Measurements from ENCODE around the gene CAPZA1. TPM values are rescaled to one million over a fixed set of nuclear protein-coding genes. Genes with fewer than 3 reads are reported as not detected.

CAPZA1 gene
- total and polyA plus RNA-seq, 7 donors, result 14.8 to 73.3 (median 35.0) TPM

DNA sequence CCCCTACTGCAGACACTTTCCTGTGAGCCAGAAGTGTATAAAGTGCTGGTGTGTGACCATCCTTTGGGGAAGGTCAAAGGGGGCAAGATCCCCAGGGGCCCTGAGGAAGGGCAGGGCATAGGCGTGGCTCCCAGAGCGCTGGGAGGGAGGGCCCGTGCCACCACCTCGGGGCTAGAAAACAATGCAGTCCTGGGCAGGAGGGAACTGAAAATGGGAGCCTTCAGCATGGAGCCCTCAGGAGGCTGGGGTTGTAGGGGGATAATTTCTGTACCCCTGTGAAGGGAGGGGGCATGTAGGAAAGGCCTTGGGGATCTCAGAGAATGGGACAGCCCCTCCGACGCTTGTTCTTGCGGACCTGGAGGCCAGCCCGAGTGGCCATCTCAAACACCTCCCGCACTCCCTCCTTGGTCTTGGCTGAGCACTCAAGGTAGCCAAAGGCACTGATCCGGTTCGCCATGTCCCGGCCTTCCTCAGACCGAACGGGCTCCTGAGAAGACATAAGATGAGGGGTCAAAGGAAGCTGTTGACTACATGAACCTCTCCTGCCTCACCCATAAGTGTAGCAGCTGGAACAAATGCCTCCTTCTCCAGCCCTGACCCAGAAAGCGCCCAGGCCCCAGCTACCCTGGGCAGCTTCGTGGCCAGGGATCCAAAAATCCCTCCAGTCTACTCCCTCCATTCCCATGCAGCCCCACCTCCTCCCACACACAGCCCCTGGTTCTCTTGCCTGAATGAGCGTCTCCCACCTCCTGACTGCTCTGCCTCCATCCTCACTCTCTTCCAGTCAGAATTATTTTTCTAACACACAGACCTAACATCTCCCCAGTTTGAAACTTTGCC lies 81.8 kb downstream of the CAPZA1 start:
- intact Hi-C loops (cut with DNase I), result no loop called here
- Histone ChIP-seq H3K9me3 (no peaks in the 10 kb centered on the region), H3K36me3 (ENCODE audit: insufficient read depth in 1 of 2, low read depth in 1 of 2) (peaks cover 0 to 35% of the 10 kb centered on the region in 2 donors), H3K27me3 (ENCODE audit: insufficient read depth in 3 of 3, low read length in 2 of 3) (no peaks in the 10 kb centered on the region), H3K27ac (peak overlapping the region; percentile 82), H3K4me1 (peaks cover 53% of the 10 kb centered on the region), H3K4me3 (peak overlapping the region; percentile 34)
- ATAC-seq (peak in 1 of 4 donors; percentile 0), DNase-seq (no peak)
- TF ChIP-seq, protein P1, sequence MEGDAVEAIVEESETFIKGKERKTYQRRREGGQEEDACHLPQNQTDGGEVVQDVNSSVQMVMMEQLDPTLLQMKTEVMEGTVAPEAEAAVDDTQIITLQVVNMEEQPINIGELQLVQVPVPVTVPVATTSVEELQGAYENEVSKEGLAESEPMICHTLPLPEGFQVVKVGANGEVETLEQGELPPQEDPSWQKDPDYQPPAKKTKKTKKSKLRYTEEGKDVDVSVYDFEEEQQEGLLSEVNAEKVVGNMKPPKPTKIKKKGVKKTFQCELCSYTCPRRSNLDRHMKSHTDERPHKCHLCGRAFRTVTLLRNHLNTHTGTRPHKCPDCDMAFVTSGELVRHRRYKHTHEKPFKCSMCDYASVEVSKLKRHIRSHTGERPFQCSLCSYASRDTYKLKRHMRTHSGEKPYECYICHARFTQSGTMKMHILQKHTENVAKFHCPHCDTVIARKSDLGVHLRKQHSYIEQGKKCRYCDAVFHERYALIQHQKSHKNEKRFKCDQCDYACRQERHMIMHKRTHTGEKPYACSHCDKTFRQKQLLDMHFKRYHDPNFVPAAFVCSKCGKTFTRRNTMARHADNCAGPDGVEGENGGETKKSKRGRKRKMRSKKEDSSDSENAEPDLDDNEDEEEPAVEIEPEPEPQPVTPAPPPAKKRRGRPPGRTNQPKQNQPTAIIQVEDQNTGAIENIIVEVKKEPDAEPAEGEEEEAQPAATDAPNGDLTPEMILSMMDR (IDR thresholded peaks at IDR 0.05), result no peak
- WGBS, 3 donors, result 67 to 74% (median 69%) methylated on average over 17 of the region's 17 CpGs

DNA sequence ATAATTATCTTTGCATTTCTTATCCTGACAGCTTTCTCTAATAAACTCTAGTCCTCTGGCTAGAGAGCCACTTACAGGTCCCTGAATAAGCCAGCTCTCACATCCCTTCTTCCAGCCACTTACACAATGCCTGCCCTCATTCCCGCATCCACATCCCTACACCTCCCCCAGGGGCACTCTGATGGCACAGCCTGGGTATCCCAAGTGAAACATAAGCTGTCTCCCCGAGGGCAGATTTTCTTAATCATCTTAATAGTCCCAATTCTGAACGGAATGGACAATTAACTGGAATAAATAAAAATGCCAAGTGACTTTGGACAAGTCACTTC lies 82.4 kb downstream of the CAPZA1 start:
- Histone ChIP-seq H3K4me3 (peak overlapping the region; percentile 34), H3K27me3 (ENCODE audit: insufficient read depth in 3 of 3, low read length in 2 of 3) (no peaks in the 10 kb centered on the region), H3K27ac (peak overlapping the region; percentile 82), H3K36me3 (ENCODE audit: insufficient read depth in 1 of 2, low read depth in 1 of 2) (peaks cover 0 to 29% of the 10 kb centered on the region in 2 donors), H3K9me3 (no peaks in the 10 kb centered on the region), H3K4me1 (peaks cover 53% of the 10 kb centered on the region)
- TF ChIP-seq, protein P1 (IDR thresholded peaks at IDR 0.05), result no peak
- intact Hi-C loops (cut with DNase I), result no loop called here
- DNase-seq (no peak), ATAC-seq (no peak)
- 52 to 66% (median 63%) methylated on average over 3 of the region's 3 CpGs for WGBS, 3 donors

DNA sequence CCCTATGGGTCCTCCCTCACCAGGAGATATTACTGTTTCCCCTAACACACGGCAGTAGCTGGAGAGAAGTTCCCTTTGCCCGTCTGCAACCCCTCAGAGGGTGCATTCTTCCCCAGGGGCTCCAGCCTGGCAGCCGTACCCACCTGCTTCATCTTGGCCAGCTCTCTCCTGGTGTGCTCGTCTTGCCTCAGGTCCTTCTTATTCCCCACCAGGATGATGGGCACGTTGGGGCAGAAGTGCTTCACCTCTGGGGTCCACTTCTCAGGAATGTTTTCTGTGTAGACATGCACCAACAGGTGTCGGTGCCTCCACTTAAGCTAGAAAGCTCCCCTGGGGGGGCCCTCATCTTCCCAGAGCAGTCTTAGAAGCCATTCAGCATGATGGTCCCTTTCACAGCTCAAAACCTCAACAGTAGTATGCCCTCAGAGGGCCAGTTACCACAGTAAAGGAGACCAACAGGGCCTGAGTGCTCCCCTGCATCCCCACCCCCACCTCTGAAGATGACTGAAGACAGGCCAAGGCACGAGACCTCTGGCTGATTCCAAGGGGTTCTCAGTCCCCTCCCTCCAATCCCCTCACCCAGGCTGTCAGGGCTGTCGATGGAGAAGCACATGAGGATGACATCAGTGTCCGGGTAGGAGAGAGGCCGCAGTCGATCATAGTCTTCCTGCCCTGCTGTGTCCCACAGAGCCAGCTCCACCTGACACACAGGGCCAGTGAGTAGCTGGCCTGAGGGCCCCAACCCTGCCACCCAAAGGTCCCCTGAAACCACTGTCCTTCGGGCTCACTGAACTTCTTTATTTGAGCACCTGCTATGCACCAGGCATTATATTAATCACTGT lies 83.0 kb downstream of the CAPZA1 start:
- Histone ChIP-seq H3K4me1 (peaks cover 53% of the 10 kb centered on the region), H3K4me3 (peak overlapping the region; percentile 6), H3K27ac (peak overlapping the region; percentile 82), H3K9me3 (no peaks in the 10 kb centered on the region), H3K27me3 (ENCODE audit: insufficient read depth in 3 of 3, low read length in 2 of 3) (no peaks in the 10 kb centered on the region), H3K36me3 (ENCODE audit: insufficient read depth in 1 of 2, low read depth in 1 of 2) (peaks cover 0 to 26% of the 10 kb centered on the region in 2 donors)
- no peak for ATAC-seq
- DNase-seq, result no peak
- 65 to 68% (median 66%) methylated on average over 12 of the region's 12 CpGs for WGBS, 3 donors
- intact Hi-C loops (cut with DNase I), result no loop called here
- TF ChIP-seq, protein P1 (IDR thresholded peaks at IDR 0.05), result no peak

DNA sequence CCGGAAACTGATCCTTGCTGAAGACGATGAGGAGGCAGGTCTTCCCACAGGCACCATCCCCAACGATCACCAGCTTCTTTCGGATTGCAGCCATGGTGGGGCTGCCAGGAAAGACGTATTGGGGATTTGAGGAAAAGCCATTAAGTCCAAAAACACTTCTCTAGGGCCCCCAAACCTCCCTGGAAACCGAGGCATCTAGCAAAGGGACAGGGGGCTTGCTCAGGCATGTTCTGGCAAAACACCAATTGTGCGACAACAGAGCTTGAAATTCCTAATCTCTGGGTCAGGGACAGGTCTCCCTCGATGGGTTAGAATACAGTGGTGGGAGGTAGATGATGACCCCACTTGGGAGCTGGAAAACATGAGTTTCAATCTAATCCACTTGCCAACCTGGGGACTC lies 84.1 kb downstream of the CAPZA1 start:
- H3K4me1 ChIP-seq, result peaks cover 53% of the 10 kb centered on the region
- intact Hi-C loops (cut with DNase I), result no loop called here
- H3K9me3 ChIP-seq, result no peaks in the 10 kb centered on the region
- DNase-seq (no peak), ATAC-seq (no peak)
- TF ChIP-seq, protein P1 (IDR thresholded peaks at IDR 0.05), result no peak
- no peaks in the 10 kb centered on the region for H3K27me3 ChIP-seq (ENCODE audit: insufficient read depth in 3 of 3, low read length in 2 of 3)
- H3K27ac ChIP-seq, result peak overlapping the region; percentile 80
- H3K4me3 ChIP-seq, result peak overlapping the region; percentile 69
- 71 to 80% (median 74%) methylated on average over 8 of the region's 8 CpGs for WGBS, 3 donors
- peaks cover 0 to 26% of the 10 kb centered on the region in 2 donors for H3K36me3 ChIP-seq (ENCODE audit: insufficient read depth in 1 of 2, low read depth in 1 of 2)

Measured in psoas muscle (tissue), 8 donors.